NCI-H2107 (cell line): ENCODE data around the gene NOL8.

Experiments
- DNase-seq: peaks from one replicate; lab custom pipeline; 2025; lab: John Stamatoyannopoulos, UW

Gene NOL8

DNA sequence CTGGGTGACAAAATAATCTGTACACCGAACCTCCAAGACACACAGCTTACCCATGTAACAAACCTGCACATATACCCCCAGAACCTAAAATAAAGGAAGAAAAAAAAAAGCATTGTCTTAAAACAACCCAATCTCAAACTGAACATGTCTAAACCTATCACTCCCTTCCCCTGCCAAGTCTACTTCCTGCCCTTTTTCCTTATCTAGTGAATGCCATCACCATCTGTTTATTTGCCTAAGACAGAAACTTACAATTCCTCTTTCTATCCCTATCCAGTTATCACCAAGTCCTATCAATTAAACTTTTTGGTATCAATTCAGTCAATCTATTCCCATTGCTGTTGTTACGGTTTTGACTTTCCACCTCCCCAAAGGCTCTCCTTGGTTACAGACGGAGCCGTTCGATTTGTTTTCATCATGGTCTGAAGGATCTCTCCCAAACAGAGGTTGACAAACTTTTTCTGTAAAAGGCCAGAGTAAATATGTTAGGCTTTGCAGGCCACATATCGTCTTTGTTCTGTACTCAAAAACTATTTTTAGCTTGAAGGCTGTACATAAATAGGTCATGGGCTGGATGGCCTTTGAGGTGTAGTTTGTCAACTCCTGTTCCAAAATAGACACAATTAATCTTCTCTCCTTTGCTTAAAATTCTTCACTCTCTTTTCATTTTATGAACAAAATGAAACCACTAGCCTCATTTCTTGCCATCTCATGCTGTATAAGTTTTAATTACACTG is 12.1 kb downstream of the NOL8 start:
- no peak for DNase-seq

DNA sequence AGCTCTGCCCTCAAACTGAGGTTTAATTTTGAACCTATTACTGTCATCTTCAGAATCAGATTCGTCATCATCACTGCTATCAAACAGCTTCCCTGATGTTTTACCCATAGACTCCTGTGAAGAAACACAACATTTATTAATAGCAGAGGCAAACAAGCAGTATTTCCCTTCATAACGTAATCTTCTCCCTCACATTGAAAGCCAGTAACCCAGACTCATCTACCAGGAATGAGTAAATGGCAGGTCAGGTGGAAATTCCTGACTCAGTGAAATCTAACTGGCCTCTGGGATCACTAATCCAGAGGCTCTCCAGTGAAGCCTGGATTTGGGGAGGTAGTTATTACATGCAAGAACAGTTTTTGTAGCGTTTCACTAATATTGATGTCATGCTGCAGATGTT is 14.6 kb downstream of the NOL8 start:
- DNase-seq, result no peak

DNA sequence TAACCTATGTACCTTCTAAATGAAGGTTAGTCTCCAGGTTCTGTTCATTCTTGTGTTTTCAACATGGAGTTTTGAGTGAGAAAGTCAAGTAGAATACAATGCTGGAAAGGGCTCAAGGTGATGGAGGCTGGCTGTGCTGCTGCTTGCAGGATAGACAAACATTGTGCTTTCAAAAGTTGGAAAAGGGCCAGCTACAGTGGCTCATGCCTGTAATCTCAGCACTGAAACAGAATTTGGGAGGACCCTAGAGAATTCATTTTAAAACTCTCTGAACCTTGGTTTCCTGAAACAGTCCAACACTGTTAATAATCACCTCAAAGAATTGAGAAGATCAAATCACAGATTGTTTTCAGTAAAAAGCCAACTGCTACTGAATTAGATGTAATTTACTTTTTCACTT is 16.3 kb downstream of the NOL8 start:
- no peak for DNase-seq

DNA sequence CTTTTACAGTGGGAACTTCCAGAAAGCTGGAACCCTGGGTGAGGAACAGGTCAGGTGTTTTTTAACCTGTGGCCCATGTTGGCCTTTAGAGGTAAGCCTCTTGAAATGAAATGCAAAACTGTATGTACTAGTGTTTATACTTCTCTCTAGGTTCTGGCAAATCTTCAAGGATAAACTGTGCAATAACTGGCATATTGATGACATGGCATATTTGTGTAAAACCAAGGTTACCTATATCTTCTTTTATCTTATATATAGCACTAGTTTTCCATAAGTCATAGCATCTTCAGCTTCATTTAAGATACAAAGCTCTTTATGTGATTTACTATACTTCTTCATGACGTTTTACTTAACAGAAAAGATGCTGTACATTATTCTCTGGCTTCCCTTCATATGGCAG is 24.2 kb downstream of the NOL8 start:
- DNase-seq, result no peak

DNA sequence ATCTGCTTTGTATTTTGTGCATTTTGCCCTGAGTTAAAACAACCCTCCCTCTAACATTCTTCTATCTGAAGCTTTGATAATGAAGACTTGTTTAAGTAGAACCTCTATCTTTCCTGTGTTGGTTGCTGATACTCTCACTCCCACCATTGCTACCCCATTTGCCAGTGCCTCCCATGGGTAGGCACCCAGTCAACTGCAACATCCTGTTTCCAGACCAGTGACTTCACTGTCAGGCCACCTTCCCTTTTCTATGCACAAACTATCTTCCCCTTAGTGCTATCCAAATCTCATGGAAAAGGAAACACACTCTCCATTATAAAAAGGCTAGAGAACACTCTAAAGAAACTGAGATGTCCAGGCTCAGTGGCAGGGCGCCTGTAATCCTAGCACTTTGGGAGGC is 26.0 kb downstream of the NOL8 start:
- no peak for DNase-seq

DNA sequence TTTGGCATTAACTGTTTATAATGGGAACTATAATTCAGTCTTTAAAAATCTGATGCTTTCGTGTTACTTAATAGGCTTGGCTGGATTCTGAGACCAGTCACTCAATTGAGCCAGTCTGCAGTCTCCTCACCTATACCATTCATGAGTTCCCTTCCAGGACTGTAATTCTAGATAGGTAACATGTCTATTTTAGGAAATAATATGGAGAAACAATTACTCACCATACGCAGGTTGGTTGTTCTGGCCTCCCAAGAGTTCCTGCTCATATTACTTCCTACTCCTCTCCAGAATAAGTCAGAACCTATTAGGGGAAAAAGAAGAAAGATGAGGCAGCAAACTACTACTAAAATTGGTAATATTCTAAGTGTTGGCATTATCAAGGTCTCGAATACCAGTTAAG is 27.1 kb downstream of the NOL8 start:
- DNase-seq, result no peak

DNA sequence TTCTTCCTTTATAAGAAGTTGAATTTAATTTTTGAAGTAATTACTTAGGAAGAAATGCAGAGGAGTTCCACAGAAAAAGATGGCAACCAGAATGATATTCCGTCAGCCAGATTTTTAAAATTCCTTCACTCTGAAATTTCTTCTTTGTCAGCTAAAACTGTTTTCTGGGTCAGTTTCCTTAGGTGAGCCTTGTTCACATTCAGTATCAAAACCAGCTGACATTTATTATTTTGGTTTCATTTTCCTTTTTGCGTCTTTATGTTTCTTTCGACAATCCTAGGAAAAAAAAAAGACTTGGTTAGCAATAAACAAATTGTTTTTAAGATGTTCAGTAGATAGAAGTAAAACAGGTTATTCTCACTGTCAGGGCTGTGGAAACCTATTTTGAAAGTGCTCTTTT is 27.5 kb downstream of the NOL8 start:
- no peak for DNase-seq

DNA sequence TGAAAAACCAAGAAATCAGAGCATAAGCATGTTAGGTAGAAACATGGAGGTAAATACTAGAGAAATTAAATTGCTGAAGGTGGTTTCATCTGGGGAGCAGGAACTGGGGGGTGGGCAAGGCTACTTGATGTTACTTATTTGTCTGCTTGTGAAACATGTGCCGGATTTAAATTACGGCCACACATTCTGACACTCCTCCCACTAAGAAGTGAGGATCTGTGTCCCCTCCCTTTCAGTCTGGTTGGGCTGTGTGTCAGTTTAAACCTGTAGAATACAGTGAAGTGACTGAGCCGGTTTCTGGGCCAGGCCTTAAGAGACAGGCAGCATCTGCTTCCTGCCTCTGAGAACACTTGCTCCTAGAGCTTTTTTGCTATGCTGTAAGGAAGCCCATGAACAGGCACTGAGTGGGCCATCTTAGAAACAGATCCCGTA is 29.3 kb downstream of the NOL8 start:
- DNase-seq, result no peak

DNA sequence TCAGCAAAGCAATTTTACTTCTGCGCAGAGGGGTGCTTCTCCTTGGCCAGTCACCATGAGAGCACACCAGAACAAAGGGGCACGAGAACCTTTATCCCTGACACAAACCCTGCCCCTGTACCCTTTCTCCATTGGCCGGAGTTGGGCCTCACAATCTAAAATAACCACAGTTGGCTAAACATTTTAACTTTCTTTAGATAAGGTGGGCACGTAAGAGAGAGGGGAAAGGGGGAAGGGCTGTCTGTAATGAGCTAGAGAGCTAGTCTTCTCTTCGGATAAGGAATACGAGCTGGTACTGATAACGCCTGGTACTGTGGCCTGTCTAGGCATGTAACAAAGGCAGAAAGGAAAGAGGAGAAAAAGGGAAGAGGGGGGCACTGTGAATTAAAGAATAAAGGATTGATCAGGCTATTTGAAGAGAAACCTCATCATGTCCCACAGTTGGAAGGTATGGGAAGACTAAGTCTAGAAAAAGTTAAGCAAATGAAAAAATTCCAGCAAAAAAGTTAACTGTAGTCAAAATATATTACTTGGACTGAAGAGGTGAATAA is 29.8 kb downstream of the NOL8 start:
- DNase-seq, result no peak

DNA sequence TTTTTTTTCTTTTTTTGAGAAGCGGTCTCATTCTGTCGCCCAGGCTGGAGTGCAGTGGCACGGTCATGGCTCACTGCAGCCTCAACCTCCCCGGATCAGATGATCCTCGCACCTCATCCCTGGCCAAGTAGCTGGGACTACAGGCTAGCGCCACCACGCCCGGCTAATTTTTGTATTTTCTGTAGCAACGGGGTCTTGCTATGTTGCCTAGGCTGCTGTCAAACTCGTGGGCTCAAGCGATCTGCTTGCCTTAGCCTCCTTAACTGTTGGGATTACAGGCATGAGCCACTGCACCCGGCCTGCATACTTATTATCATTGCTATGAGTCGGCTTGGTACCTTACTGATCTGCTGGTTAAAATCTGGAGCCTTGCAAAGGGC is 30.9 kb downstream of the NOL8 start:
- no peak for DNase-seq

DNA sequence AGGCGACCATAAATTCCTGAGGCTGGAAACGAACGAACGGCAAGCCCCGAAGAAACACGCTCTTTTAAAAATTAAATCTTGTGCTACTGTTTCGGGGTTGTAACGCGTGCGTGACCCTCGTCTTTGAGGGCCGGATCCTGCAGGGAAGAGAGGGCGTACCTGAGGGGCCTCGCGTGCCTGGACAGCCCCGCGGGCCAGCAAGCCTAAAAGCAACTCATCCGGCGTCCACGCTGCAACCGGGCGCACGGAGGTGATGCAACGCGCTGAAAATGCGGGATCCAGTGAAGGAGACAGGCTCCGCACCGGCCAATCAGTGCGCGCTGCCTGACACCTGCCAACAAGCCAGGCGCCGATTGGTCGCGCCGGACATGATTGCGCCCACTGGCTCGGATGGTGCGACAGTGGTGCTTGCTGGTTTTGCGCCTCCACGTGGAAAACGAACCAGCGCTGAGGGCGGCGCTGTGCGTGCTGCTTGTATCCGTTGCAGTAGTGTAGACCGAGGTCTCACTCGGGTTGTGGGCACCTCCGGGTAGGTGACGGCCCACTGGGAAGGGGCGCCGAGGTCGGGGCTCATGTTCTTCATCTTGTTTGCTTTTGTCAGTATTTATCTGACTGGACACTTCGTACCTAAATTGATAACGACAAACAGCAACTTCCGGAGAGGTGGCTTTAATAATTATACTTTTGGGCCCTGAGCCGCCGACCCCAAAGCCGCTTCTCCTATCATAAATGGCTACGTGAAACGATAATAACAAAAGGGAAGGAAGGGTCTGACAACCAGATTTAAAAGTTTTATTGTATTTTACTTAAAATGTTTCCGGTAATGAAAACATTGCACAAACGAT is 31.5 kb downstream of the NOL8 start, which contains the start of gene IARS1:
IARS1 (minus strand) TSS at position 246 of the 845 bp plus-strand sequence. CDS start 4,278 bp downstream, outside the sequence.
- DNase-seq, result peak; percentile 95

DNA sequence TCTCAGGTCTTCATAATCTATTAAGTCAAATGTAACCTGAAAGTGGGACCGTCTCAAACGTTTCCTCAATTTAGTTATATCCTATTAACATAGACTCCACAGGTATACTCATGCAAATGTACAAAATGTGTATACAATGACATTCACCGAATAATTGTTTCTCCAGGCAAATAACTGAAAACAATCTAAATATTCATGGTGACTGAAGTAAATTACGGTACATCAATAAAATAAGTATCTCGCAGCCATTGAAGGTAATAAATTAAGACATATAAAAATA is 32.1 kb downstream of the NOL8 start:
- DNase-seq, result no peak

DNA sequence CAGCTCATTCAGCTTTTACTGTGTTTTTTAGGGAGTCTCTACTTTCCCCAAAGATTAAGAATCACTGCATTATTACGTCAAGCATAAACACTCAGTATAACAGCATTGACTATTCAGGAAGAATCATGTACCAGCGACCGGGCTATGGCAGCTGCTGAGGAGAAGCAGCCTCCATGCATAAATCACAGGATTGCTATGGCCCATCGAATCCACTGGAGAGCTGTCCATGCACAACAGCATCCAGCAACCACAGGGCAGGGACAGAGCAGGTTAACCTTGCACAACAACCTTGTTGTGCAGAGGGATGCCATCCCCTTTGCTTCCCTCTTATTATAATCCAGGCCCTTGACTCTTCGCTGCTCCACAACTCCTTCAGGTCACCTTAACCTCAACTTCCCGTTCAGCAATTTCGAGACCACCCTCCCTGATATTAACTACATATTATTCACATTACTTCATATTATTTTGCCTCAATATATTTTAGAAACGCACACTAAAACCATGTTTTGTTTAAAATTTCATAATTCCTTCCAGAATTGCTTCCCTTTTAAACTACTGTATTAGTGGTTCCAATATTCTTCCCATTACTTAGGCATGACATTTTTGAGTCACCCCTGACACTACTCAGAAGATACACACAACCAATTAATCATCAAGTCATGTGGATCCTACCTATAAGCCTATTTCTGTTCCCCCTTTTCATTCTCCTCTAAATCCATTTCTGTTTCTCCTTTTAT is 32.6 kb downstream of the NOL8 start:
- no peak for DNase-seq

DNA sequence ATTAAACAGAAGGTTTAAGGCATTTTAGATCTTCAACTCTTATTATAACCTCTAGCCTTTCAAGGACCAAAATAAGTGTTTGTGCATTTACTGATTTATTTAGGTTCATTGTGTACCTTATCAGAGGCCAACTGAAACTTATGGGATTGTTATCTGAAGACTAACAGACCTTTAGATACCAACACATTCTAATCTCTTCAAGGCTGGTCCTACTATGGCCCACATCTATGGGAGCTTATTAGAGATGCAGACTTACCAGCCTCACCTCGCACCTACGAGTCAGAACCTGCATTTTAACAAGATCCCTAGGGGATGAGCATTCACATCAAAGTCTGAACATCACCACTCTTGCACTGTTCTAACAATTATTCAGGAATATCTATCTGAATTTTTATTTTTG is 33.6 kb downstream of the NOL8 start:
- DNase-seq, result no peak

DNA sequence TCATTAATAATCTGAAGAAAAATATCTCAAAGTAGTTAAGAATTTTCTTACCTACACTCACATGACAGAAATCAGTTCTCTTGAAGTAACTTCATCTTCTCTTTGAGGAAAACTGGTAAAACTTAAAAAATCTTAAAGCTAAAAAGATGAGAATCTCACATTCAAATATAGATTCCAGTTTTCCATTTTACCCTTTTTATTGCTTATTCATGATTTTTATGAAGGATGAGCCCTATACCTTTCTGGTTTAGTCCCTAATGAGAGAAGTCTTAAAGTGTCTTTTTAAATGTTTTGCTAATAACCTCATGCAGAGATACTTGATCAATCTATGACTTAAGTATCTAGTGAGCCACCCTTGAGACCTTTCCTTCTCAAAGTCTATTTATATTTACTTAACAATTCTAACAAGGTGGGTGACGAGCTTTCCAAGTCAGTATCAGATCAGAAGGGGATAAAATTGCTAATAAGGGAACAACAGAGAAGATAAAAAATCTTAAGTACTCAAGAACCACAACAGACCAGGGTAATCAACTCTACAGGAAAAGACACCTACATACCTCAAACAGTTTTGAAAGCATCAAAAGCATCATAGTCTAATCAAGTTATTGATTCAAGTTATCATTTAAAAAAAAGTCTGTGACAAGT is 34.2 kb downstream of the NOL8 start:
- no peak for DNase-seq

DNA sequence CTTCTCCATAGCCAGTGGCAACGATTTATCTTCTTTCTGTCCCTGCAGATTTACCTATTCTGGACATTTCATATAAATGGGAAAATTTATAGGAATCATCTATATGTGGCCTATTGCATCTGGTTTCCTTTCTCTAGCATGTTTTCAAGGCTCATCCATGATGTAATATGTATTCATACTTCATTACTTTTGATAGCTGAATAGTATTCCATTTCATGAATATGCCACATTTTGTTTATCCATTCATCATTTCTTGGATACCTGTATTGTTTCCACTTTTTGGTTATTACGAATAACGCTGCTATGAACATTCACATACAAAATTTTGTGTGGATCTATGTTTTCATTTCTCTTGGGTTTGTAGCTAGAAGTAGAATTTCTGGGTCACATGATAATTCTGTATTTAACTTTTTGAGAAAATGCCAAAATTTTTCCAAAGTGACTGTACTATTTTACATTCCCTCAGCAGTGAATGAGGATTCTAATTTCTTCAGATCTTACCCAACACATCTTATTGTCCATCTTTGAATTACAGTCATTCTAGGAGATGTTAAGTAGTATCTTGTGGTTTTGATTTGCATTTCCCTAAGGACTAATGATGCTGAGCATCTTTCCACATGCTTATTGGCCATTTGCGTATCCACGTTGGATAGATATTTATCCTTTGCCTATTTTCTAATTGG is 35.3 kb downstream of the NOL8 start:
- no peak for DNase-seq

DNA sequence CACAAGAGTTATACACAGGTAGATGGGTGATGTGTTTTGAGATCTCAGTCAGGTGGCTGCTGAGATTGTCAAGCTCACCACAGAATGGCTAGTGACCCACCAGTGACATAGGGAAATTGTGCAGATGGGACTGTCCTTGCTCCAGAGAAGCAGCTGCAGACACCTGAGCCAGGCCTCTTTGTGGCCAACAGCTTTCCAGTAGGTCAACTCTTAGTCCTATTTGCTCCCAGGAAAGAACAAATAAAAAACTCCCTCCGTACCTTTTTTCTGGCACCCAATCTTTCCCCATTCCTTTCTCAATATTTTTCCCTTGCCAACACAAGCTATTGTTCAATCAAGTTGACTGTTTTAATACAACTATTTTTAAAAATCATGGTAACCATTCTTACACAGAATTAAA is 45.8 kb downstream of the NOL8 start:
- no peak for DNase-seq

DNA sequence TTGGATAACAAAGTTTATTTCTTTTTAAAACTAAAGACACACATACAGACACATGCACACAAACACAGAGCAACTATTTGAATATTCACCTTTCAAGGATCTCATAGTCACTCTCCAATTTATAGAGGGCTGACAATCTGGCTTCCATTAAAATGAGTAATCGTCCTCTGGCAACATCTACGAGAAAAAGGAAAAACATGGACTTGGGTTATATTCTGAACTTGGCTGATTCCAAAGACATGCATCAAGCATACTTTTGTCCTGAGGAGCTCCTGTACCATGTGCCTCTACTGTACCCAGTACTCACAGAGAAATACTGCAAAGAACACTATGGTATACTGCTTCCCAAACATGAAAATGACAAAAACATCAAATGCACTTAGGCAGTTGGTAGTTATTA is 47.0 kb downstream of the NOL8 start:
- DNase-seq, result no peak

DNA sequence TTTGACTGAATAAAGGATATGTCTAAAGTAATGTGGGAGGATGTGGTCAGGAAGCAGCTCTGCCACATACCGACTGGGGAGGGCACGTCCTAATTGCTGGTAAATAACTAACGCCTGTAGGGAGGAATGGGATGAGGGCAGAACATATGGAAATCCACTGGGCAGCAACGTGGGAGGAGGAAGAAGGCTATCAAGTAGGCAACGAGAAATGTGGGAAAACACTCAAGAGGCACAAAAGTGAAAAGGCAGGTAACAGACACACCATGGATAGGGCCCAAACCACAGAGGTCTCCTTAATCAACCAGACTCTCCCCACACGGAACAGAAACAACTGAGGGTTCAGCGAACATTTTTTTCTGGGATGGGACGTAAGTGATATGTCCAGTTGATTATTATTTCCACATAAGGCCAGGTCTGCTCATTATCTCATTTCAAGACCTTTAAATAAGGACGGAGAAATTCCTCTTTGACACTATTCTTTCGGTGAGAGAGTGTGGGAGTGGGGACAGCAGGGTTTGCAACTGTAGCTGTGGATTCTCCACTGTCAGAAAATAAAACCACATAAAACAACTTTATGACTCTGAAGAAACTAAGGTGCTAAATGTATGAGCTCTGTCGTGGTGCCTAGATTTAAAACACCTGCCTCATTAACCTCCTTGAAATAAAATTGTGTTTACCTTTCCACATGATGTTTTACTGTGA is 48.7 kb downstream of the NOL8 start:
- DNase-seq, result no peak

DNA sequence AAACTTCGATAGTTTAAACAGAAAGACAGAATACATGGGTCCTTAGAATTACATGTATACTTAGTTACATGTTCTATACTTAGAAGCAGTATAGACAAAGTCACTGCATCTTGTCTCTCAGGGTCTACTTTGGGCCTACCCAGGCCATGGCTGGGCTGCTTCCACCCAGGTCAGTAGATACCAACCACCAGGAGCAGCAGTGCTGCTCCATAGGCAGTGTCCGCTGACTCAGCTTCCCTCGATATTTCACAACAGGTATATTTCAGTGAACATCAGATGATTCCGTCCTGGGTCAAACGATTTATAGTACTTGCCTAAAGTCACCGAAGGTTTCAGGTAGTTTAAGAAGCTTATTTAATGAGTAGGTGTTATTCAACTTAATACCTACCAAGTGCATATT is 49.6 kb downstream of the NOL8 start:
- no peak for DNase-seq

DNA sequence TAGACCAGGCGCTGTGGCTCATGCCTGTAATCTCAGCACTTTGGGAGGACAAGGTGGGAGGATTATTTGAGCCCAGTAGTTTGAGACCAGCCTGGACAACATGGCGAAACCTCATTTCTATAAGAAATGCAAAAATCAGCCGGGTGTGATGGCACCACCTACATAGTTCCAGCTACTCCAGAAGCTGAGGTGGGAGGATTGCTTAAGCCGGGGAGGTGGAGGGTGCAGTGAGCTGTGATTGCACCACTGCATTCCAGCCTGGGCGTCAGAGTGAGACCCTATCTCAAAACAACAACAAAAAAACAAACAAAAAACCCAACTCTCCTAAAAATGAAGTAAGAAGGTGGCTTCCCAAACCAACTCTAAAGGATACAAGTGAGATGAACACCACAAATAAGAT is 54.6 kb downstream of the NOL8 start:
- no peak for DNase-seq
